C4-2B (cell line): ENCODE measurements around the gene MYLIP.

Source experiments
- H3K27ac ChIP-seq: fragments of 450-650 bp; 2 replicates; pipeline ENCODE4 v1.5.1; 2017
- CTCF ChIP-seq: fragments of 450-650 bp; conservative IDR thresholded peaks from 2 replicates; pipeline ENCODE4 v1.5.1; 2017; ENCODE audit warnings: mild to moderate bottlenecking
- ZFX ChIP-seq: fragments of 450-650 bp; IDR thresholded peaks from 2 replicates; pipeline ENCODE4 v1.6.1; 2017

MYLIP gene

DNA sequence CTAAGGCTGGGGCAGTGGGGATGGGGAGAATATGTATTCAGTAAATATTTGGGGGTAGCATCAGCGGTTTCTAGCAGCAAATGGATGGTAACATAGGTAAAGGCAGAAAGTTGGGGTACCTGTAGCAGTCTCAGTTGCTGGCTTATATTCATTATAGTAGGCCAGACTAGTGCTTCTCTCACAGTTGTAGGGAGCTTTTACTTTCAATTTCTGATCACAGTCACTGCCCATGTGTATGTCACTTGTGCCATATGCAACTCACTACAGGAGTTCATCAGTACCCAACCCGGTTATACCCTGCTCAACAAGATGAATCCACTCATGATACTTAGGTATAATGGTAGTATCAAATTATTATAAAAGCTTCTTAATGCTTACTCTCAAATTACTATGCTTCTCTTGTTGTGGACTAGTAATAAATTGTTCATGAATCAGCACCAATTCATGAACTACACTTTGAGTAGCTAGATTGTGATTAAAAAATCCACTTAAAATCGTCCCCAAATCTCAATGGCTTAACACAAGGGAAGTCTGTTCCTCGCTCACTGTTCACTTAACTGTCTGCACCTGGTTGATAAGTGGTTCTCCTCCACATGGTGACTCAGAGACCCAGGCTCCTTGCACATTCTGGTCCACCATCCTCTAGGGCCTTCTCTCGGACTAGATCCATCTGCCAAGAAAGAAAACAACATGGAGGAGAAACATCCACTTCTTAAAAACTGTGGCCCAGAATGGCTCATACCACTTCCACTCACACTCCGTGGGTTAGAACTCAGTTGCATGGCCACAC is 31.3 kb upstream of the MYLIP start:
- TF ChIP-seq CTCF (no peak), ZFX (no peak)
- no peak overlapping the region for H3K27ac ChIP-seq

GRCh38 chr6:16098211-16098610 is 30.7 kb upstream of the MYLIP start:
- no peak overlapping the region for H3K27ac ChIP-seq
- no peak for TF ChIP-seq CTCF

DNA sequence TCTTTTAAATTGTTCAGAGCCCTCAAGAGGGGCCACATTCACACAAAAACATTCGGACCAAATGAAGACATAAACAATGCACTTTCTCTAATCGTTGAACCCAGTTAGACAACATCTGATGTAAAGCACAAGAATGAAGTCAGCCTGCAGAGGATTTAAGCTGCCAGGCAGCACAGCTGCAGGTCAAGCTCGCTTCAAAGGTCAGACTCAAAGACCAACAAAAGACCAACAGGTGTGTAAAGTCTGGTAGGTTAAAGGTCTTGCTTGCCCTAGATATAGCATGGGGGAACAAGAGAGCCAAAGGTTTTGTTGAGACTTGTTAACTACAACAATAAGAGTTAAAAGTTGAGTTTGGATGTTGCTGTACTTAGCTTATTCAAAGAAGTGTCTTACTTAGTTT is 26.7 kb upstream of the MYLIP start:
- H3K27ac ChIP-seq: no peak overlapping the region
- TF ChIP-seq CTCF (no peak), ZFX (no peak)

- TF ChIP-seq CTCF (no peak), ZFX (no peak)
- no peak overlapping the region for H3K27ac ChIP-seq
These were observed 25.2 kb upstream of the MYLIP start for GRCh38 chr6:16103722-16104121.

DNA sequence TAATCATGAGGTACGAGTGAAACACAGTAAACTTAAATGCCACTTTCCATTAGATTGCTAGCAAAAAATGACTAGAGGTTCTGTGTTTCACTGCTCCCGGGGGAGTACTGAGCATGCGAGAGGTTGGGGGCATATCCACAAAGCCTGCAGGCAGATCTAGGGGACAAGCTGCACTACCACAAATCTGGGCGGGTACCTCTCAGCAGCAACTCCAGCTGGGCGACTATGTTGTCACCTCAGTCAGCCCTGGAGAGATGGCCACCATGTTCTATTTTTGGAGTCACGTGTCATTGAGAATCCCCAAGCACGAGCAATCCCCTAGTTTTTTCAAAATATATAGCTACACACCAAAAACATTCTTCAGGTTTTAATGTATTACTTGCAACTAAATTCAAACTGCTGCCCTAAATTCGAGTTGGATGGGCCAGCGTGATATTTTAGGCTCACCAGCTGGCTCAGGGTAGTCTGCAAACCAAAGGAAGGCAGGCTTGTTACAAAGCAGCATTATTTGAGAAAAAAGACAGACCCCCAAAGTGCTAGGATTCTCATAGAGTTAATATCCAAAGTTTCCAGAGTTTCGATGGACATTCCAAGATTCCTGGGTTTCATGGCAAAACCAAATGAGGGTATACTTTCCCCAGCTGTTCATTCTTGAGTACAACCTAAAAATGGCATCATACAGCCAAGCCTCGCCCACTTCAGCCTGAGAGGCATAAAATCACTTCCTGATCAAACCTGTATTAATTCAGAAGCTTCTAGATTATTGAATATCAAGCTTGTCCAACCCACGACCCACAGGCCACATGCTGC is 24.1 kb upstream of the MYLIP start:
- H3K27ac ChIP-seq: no peak overlapping the region
- TF ChIP-seq CTCF: no peak
- no peak for TF ChIP-seq ZFX

GRCh38 chr6:16105854-16106253 is 23.0 kb upstream of the MYLIP start:
- no peak overlapping the region for H3K27ac ChIP-seq
- TF ChIP-seq ZFX: no peak

GRCh38 chr6:16106991-16107787 is 21.7 kb upstream of the MYLIP start:
- no peak for TF ChIP-seq CTCF
- no peak overlapping the region for H3K27ac ChIP-seq
